Esophagus squamous epithelium (tissue), 4 donors: ENCODE results near the gene DDIT4.
"Not testable (repeated sequence)": the region's sequence is repeated elsewhere in the genome, so short reads cannot be mapped to it uniquely, and the experiment has no call there.

Experiments used
- POLR2A ChIP-seq, 4 donors: fragments of 450-650 bp; IDR thresholded peaks; one replicate each; pipeline ENCODE4 v1.6.1; 2017; ENCODE audit warnings: antibody characterized with exemption in 4 of 4, mild to moderate bottlenecking in 4 of 4, moderate library complexity in 3 of 4
- TF ChIP-seq, protein P1 (sequence below), 6 experiments: fragments of 450-650 bp in 4 of 6; fragments of 200-600 bp in 2 of 6; sonication (generic) in 2 of 6; IDR thresholded peaks; one replicate each; pipeline ENCODE4 v1.5.1; 2016 to 2019; ENCODE audit warnings: antibody characterized with exemption in 6 of 6, mild to moderate bottlenecking in 4 of 6, moderate library complexity in 4 of 6

DNA sequence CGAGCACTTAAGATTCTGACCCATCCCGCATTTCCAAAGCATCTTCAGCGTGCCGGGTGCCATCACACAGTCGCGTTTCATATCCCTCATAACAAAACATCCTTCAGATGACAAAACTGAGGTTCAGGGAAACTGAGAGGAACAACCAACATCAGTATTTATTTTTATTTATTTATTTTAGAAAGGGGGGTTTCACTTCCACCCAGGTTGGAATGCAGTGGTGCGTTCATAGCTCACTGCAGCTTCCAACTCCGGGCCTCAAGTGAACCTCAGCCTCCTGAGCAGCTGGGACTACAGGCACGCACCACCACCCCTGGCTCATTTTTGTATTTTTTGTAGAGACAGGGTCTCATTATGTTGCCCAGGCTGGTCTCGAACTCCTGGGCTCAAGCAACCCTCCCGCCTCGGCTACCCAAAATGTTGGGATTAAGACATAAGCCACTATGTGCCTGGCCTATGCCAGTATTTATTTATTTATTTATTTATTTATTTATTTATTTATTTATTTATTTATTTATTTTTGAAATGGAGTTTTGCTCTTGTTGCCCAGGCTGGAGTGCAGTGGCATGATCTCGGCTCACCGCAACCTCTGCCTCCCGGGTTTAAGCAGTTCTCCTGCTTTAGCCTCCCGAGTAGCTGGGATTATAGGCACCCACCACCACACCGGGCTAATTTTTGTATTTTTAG is 24.4 kb upstream of the DDIT4 start:
- TF ChIP-seq, protein P1, sequence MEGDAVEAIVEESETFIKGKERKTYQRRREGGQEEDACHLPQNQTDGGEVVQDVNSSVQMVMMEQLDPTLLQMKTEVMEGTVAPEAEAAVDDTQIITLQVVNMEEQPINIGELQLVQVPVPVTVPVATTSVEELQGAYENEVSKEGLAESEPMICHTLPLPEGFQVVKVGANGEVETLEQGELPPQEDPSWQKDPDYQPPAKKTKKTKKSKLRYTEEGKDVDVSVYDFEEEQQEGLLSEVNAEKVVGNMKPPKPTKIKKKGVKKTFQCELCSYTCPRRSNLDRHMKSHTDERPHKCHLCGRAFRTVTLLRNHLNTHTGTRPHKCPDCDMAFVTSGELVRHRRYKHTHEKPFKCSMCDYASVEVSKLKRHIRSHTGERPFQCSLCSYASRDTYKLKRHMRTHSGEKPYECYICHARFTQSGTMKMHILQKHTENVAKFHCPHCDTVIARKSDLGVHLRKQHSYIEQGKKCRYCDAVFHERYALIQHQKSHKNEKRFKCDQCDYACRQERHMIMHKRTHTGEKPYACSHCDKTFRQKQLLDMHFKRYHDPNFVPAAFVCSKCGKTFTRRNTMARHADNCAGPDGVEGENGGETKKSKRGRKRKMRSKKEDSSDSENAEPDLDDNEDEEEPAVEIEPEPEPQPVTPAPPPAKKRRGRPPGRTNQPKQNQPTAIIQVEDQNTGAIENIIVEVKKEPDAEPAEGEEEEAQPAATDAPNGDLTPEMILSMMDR (IDR thresholded peaks at IDR 0.05): not testable (repeated sequence)
- TF ChIP-seq POLR2A (IDR thresholded peaks at IDR 0.05): not testable (repeated sequence)
